ENCODE results near the gene LAMA2.

The LAMA2 gene

GRCh38 chr6:129517288-129517687 lies 634.4 kb downstream of the LAMA2 start:
- TF ChIP-seq CTCF (IDR thresholded peaks at IDR 0.05; ENCODE audit: low read depth, low read length), result no peak

GRCh38 chr6:129519750-129520149 lies 636.8 kb downstream of the LAMA2 start:
- H3K4me3 ChIP-seq (ENCODE audit: low read depth, low read length), result no peak overlapping the region
- no peak for TF ChIP-seq CTCF (IDR thresholded peaks at IDR 0.05; ENCODE audit: low read depth, low read length)

More at GRCh38 chr6:129517288-129517687, 634.4 kb downstream of the LAMA2 start:
- no peak overlapping the region for H3K4me3 ChIP-seq (ENCODE audit: low read depth, low read length)

GRCh38 chr6:129521946-129522345 lies 639.0 kb downstream of the LAMA2 start:
- TF ChIP-seq CTCF (IDR thresholded peaks at IDR 0.05; ENCODE audit: low read depth, low read length), result no peak
- no peak overlapping the region for H3K4me3 ChIP-seq (ENCODE audit: low read depth, low read length)

- no peak for TF ChIP-seq CTCF (IDR thresholded peaks at IDR 0.05; ENCODE audit: low read depth, low read length)
- no peak overlapping the region for H3K4me3 ChIP-seq (ENCODE audit: low read depth, low read length)
These were observed 640.9 kb downstream of the LAMA2 start for GRCh38 chr6:129523816-129524215.

GRCh38 chr6:129525055-129525454 lies 642.1 kb downstream of the LAMA2 start:
- no peak for TF ChIP-seq CTCF (IDR thresholded peaks at IDR 0.05; ENCODE audit: low read depth, low read length)
- no peak overlapping the region for H3K4me3 ChIP-seq (ENCODE audit: low read depth, low read length)

GRCh38 chr6:129534926-129535325 lies 652.0 kb downstream of the LAMA2 start:
- H3K4me3 ChIP-seq (ENCODE audit: low read depth, low read length), result no peak overlapping the region
- no peak for TF ChIP-seq CTCF (IDR thresholded peaks at IDR 0.05; ENCODE audit: low read depth, low read length)

GRCh38 chr6:129536271-129536670 lies 653.3 kb downstream of the LAMA2 start:
- H3K4me3 ChIP-seq (ENCODE audit: low read depth, low read length), result no peak overlapping the region
- TF ChIP-seq CTCF (IDR thresholded peaks at IDR 0.05; ENCODE audit: low read depth, low read length), result no peak
